Transverse colon (tissue), 4 donors: ENCODE data around the gene MAGEA8. TPM values are rescaled to one million over a fixed set of nuclear protein-coding genes. Genes with fewer than 3 reads are reported as not detected.

Source experiments
- DNase-seq: peaks from one replicate; pipeline ENCODE4 v3.0.0-alpha.2; 2019
- H3K27ac ChIP-seq, 4 donors: fragments of 200-600 bp; sonication (generic); 2 replicates each; pipeline ENCODE4 v1.5.1; 2016 to 2018; ENCODE audit warnings: inconsistent platforms in 4 of 4
- H3K27me3 ChIP-seq: fragments of 200-600 bp; sonication (generic); 2 replicates; pipeline ENCODE4 v1.5.1; 2017; ENCODE audit warnings: inconsistent platforms
- H3K36me3 ChIP-seq, 4 donors: fragments of 200-600 bp; sonication (generic); 2 replicates each; pipeline ENCODE4 v1.5.1; 2017 to 2019; ENCODE audit warnings: inconsistent platforms in 4 of 4
- H3K4me1 ChIP-seq, 4 donors: fragments of 200-600 bp; sonication (generic); 2 replicates each; pipeline ENCODE4 v1.5.1; 2017 to 2020; ENCODE audit warnings: inconsistent platforms in 4 of 4
- H3K4me3 ChIP-seq, 4 donors: fragments of 200-600 bp; sonication (generic); 1 replicate in 1 of 4; 2 replicates in 3 of 4; pipeline versions ENCODE4 v1.5.1 to v1.6.1; 2017 to 2019; ENCODE audit warnings: inconsistent platforms in 4 of 4
- H3K9me3 ChIP-seq, 2 donors: fragments of 200-600 bp; sonication (generic); 2 replicates each; pipeline ENCODE4 v1.5.1; 2017 to 2019; ENCODE audit warnings: inconsistent platforms in 2 of 2
- EP300 ChIP-seq: sonication (generic); formaldehyde crosslinking; IDR thresholded peaks from one replicate; pipeline ENCODE4 v1.6.1; 2017; ENCODE audit warnings: antibody characterized with exemption, low read depth
- POLR2A ChIP-seq: fragments of 450-650 bp; IDR thresholded peaks from one replicate; pipeline ENCODE4 v1.6.1; 2016; ENCODE audit warnings: antibody characterized with exemption, mild to moderate bottlenecking, moderate library complexity
- POLR2AphosphoS5 ChIP-seq, 3 donors: sonication (generic); formaldehyde crosslinking; IDR thresholded peaks; one replicate each; pipeline ENCODE4 v1.6.1; 2016; ENCODE audit warnings: antibody characterized with exemption in 3 of 3
- WGBS, 2 donors: methylation state at CpG; one replicate each; pipeline ENCODE4 v1.1.5; 2018; ENCODE audit warnings: low coverage in 1 of 2; 5-methylcytosine and 5-hydroxymethylcytosine counted together
- in situ Hi-C, 4 donors: fragments of 200-750 bp; cut with MboI; loops; one replicate each; pipeline versions ENCODE4 v1.15.0 to v1.15.1; 2017; ENCODE audit warnings: low sequenced_read_pairs in 3 of 4, low pct_ligation_motif_present in 1 of 4, low pct_unique_long_range_greater_than_20kb in 1 of 4
- intact Hi-C: fragments of 100-400 bp; cut with DNase I; formaldehyde crosslinking; loops from one replicate; pipeline ENCODE4 v1.15.1; 2023; ENCODE audit warnings: low total_unique reads
- total RNA-seq, 4 donors: library from RNA; depleted of rRNA; stranded (reverse); fragments of >200 nt; gene quantifications; one replicate each; pipeline ENCODE4 v1.1.0, GENCODE V29; 2016
- TF ChIP-seq, protein P1 (sequence below), 5 experiments: fragments of 200-600 bp in 3 of 5; fragments of 450-650 bp in 2 of 5; sonication (generic) in 3 of 5; IDR thresholded peaks; 1 replicate in 2 of 5; 2 replicates in 3 of 5; pipeline ENCODE4 v1.5.1; 2016 to 2017; ENCODE audit warnings: antibody characterized with exemption in 5 of 5, inconsistent platforms in 3 of 5, mild to moderate bottlenecking in 2 of 5, moderate library complexity in 1 of 5

The MAGEA8 gene
- total RNA-seq, 4 donors from 2014 or later, result not detected

DNA sequence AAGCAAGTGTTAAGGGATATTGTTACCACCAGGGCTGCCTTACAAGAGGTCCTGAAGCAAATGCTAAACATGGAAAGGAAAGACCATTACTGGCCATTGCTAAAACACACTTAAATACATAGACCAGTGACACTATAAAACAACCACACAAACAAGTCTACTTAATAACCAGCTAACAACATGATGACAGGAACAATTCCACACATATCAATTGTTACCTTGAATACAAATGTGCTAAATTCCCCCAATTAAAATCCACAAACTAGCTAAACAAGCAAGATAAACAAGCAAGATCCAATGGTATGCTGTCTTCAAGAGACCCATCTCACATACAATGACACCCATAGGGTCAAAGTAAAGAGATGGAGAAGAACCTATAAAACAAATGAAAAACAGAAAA, 20.5 kb upstream of the MAGEA8 start:
- intact Hi-C loops (no loop called here), in situ Hi-C loops (no loop called here)
- TF ChIP-seq POLR2AphosphoS5 (IDR thresholded peaks at IDR 0.05) (no peak), POLR2A (no peak), EP300 (no peak)
- TF ChIP-seq, protein P1, sequence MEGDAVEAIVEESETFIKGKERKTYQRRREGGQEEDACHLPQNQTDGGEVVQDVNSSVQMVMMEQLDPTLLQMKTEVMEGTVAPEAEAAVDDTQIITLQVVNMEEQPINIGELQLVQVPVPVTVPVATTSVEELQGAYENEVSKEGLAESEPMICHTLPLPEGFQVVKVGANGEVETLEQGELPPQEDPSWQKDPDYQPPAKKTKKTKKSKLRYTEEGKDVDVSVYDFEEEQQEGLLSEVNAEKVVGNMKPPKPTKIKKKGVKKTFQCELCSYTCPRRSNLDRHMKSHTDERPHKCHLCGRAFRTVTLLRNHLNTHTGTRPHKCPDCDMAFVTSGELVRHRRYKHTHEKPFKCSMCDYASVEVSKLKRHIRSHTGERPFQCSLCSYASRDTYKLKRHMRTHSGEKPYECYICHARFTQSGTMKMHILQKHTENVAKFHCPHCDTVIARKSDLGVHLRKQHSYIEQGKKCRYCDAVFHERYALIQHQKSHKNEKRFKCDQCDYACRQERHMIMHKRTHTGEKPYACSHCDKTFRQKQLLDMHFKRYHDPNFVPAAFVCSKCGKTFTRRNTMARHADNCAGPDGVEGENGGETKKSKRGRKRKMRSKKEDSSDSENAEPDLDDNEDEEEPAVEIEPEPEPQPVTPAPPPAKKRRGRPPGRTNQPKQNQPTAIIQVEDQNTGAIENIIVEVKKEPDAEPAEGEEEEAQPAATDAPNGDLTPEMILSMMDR (IDR thresholded peaks at IDR 0.05), result no peak

DNA sequence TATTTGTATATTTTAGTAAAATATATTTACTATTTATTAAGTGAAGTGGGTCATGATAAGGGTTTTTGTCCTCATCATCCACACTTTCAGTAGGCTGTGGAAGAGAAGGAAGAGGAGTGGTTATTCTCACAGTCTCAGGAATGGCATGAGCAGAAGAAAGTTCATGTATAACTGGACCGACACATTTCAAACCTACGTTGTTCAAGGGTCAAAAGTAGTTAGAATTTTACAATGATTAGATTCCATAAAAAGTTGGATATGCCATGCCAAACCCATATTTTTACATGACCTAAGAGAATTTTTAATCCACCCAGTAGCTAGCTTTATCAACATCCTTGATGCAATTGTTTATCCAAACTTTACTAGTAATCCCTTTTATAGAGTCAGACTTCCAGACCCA, 15.6 kb upstream of the MAGEA8 start:
- TF ChIP-seq EP300 (no peak), POLR2AphosphoS5 (IDR thresholded peaks at IDR 0.05) (no peak), POLR2A (no peak)
- TF ChIP-seq, protein P1 (IDR thresholded peaks at IDR 0.05), result no peak
- intact Hi-C loops (no loop called here), in situ Hi-C loops (no loop called here)
- Histone ChIP-seq H3K36me3 (no peaks in the 10 kb centered on the region), H3K27me3 (no peaks in the 10 kb centered on the region), H3K27ac (no peak overlapping the region), H3K4me1 (no peaks in the 10 kb centered on the region), H3K9me3 (no peaks in the 10 kb centered on the region), H3K4me3 (no peak overlapping the region)
- no peak for DNase-seq
- 25 to 56% methylated on average over 2 of the region's 2 CpGs for WGBS, 2 donors

More for the DNA sequence above, 20.5 kb upstream of the MAGEA8 start:
- no peak overlapping the region for H3K27ac ChIP-seq
- H3K4me3 ChIP-seq, result no peak overlapping the region
- no peaks in the 10 kb centered on the region for H3K4me1 ChIP-seq
- DNase-seq, result no peak
- H3K27me3 ChIP-seq, result no peaks in the 10 kb centered on the region
- no peaks in the 10 kb centered on the region for H3K9me3 ChIP-seq
- H3K36me3 ChIP-seq, result no peaks in the 10 kb centered on the region

DNA sequence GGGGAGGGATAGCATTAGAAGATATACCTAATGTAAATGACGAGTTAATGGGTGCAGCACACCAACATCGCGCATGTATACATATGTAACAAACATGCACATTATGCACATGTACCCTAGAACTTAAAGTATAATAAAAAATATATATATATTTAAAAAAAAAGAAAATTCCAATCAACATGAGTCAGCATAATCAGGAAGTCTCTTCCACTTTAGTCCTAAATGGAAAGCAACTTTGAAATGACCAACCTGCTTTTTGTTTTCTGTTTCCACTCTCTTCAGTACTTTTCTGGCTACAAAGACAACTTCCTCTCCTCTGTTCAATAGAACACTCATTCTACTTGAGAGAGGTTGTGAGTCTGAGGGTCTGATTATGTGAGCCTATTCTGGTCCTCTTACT, 13.5 kb upstream of the MAGEA8 start:
- Histone ChIP-seq H3K9me3 (no peaks in the 10 kb centered on the region), H3K27ac (no peak overlapping the region), H3K27me3 (no peaks in the 10 kb centered on the region), H3K36me3 (no peaks in the 10 kb centered on the region), H3K4me1 (no peaks in the 10 kb centered on the region), H3K4me3 (no peak overlapping the region)
- WGBS, 2 donors, result 86 to 93% methylated on average over 3 of the region's 3 CpGs
- TF ChIP-seq EP300 (no peak), POLR2AphosphoS5 (IDR thresholded peaks at IDR 0.05) (no peak), POLR2A (no peak)
- TF ChIP-seq, protein P1 (IDR thresholded peaks at IDR 0.05), result no peak
- no peak for DNase-seq
- in situ Hi-C loops (no loop called here), intact Hi-C loops (no loop called here)

DNA sequence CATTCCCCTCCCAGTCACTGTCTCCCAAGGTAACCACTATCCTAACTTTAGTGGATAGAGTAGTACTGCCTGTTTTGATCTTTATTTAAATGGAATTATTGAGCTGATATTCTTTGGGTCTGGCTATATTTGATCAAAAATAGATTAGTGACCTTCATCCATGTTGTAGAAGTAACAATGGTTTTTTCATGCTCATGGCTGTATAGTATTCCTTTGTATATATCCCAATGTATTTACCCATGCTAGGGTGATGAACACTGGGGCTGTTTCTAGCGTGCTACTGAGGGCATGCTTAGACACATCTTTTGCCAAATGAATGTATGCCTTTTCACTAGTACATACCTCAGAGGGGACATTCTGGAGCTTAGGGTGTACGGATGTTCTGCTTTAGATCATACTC, 10.1 kb upstream of the MAGEA8 start:
- WGBS, 2 donors, result 75 to 80% methylated on average over 1 to 2 of the region's 2 CpGs
- Histone ChIP-seq H3K4me1 (no peaks in the 10 kb centered on the region), H3K36me3 (no peaks in the 10 kb centered on the region), H3K9me3 (no peaks in the 10 kb centered on the region), H3K27me3 (no peaks in the 10 kb centered on the region), H3K27ac (no peak overlapping the region), H3K4me3 (no peak overlapping the region)
- TF ChIP-seq POLR2A (no peak), POLR2AphosphoS5 (IDR thresholded peaks at IDR 0.05) (no peak), EP300 (no peak)
- TF ChIP-seq, protein P1 (IDR thresholded peaks at IDR 0.05), result no peak
- intact Hi-C loops (no loop called here), in situ Hi-C loops (no loop called here)
- no peak for DNase-seq
